AG04449 (cell line): Measurements from ENCODE around the gene CEP295NL.
"Not testable (repeated sequence)": the region's sequence is repeated elsewhere in the genome, so short reads cannot be mapped to it uniquely, and the experiment has no call there.

Source experiments
- CTCF ChIA-PET: fragments of 350-600 bp; formaldehyde crosslinking; extraction: SDS; loops from one replicate; lab custom pipeline; 2021; ENCODE audit warnings: antibody characterized with exemption; lab: Yijun Ruan, JAX
- POLR2A ChIA-PET: fragments of 400-600, 350-600 bp; formaldehyde crosslinking; extraction: SDS; loops from one replicate; lab custom pipeline; 2020; ENCODE audit warnings: antibody characterized with exemption, inconsistent platforms; lab: Yijun Ruan, JAX
- DNase-seq: peaks from one replicate; pipeline ENCODE4 v3.0.0-alpha.2; 2010; ENCODE audit warnings: low read depth, low spot score
- H3K4me3 ChIP-seq: 2 replicates; pipeline ENCODE4 v1.5.1; 2011; ENCODE audit warnings: low read depth, mild to moderate bottlenecking, control low read depth, low read length
- TF ChIP-seq, protein P1 (sequence below): IDR thresholded peaks from one replicate; pipeline ENCODE4 v1.5.1; 2011; ENCODE audit warnings: mild to moderate bottlenecking, moderate library complexity, low read length, control low read depth, inconsistent platforms; ENCODE audit not compliant: insufficient read depth; ENCODE audit errors: missing control alignments

CEP295NL gene

DNA sequence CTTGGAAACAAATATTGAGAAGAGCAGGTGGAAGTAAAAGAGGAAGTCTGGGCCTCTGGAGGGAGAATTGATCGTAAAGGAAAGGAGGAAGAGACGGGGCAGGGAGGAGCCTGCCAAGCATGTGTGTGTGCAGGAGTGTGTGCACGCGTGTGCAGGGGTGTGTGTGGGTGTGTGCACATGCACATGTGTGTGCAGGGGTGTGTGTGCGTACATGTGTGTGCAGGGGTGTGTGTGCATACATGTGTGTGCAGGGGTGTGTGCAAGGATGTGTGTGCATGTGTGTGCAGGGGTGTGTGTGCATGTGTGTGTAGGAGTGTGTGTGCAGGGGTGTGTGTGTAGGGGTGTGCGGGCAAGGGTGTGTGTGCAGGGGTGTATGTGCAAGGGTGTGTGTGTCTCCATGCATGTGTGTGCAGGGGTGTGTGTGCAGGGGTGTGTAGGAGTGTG is 10.0 kb downstream of the CEP295NL start:
- no peak for DNase-seq
- TF ChIP-seq, protein P1, sequence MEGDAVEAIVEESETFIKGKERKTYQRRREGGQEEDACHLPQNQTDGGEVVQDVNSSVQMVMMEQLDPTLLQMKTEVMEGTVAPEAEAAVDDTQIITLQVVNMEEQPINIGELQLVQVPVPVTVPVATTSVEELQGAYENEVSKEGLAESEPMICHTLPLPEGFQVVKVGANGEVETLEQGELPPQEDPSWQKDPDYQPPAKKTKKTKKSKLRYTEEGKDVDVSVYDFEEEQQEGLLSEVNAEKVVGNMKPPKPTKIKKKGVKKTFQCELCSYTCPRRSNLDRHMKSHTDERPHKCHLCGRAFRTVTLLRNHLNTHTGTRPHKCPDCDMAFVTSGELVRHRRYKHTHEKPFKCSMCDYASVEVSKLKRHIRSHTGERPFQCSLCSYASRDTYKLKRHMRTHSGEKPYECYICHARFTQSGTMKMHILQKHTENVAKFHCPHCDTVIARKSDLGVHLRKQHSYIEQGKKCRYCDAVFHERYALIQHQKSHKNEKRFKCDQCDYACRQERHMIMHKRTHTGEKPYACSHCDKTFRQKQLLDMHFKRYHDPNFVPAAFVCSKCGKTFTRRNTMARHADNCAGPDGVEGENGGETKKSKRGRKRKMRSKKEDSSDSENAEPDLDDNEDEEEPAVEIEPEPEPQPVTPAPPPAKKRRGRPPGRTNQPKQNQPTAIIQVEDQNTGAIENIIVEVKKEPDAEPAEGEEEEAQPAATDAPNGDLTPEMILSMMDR = no peak
- ChIA-PET CTCF (no interaction called here), POLR2A (no interaction called here)
- H3K4me3 ChIP-seq = no peak overlapping the region

DNA sequence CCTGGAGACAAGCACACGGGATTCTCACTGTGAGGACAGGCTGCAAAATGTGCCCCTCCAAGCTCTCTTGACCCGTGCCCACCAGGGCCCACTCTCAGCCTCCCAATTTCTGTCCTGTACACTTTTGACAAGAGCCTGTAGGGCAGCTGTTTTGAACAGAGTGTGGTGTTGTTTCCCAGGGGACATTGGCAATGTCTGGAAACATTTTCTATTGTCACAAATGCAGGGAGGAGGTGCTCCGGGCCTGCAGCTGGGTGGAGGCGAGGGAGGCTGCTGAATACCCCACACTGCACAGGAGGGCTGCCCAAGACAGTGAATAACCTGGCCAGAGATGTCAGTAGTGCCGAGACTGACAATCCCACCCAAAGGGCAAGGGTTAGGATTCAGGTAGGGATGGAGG is 10.5 kb downstream of the CEP295NL start:
- POLR2A ChIA-PET = no interaction called here

DNA sequence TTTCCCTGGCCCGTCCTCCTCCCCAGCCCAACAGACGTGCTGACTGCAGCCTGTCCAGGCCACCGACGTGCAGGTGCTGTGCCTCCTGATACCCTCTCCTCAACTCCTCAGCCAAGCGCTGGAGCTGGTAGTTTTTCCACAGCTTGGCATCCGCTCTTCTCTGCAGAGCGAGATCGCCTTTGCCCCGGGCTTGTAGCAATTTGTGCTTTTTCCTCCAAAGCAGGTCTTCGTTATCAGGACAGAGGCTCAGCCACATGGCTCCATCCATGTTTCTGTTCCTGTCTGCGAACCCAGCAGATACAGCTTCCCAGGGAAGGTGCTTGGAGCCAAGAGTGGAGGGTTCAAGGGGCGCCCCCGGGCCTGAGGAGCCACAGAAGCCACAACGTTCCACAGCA is 10.9 kb downstream of the CEP295NL start:
- H3K4me3 ChIP-seq = no peak overlapping the region
- ChIA-PET CTCF (no interaction called here), POLR2A (no interaction called here)
- TF ChIP-seq, protein P1 = no peak
- no peak for DNase-seq

More for the DNA sequence above, 10.5 kb downstream of the CEP295NL start:
- CTCF ChIA-PET = no interaction called here
- TF ChIP-seq, protein P1 = no peak
- DNase-seq = no peak
- no peak overlapping the region for H3K4me3 ChIP-seq

DNA sequence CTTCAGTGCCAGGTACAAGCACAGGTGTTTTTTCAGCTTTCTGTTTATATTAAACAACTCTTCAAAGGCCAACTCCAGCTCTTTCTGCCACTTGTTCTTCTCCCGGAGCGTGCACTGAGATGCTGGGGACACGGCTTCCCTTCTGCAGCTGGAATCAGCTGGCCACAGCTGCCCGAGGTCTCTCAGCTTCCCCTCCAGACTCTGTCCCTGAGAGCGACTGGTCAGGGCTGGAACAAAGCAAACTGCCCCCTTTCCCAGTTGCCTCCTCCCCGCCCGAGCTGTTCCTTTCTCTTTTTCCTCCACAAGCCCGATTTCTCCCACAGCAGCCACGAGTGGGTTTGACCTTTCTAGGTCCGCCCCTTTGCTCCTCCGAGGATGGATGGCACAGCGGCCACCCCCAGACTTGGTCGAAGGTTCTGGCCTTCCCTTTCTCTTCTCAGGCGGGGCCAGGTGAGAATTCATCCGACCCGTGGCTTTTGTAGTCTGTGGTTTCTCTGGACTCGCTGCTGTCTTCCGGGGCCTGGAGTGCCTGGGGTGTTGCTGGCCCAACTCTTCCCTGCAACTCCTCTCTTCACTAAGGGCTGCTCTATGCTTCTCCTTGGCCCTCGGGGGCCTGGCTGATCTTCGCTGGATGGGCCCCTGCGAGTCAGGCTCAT is 11.5 kb downstream of the CEP295NL start:
- ChIA-PET POLR2A (no interaction called here), CTCF (interaction anchor here (1.0 to 2.1 kb wide), 2 partner anchors 23 to 80 kb away, joined by 3 to 10 read pairs; no protein-coding TSS in a partner anchor)
- TF ChIP-seq, protein P1 = no peak
- H3K4me3 ChIP-seq = no peak overlapping the region
- DNase-seq = no peak

DNA sequence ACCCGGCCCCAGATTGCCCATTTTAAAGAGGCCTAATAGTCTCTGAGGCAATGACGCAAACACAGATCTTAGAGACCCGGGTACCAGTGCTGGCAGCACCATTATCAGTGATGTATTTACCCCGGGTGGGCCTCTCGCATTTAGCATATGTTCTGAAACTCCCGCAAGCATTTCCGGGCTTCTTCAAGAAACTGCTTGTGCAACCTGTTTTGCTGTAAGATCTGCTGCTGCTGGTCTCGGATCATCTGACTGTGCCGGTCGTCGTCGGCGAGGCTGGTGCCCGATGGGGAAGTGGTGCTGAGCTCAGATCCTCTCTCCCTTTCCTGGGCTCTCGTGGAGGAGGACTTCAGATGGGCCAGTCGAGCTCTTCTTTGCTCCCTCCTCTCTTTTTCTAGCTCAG is 12.5 kb downstream of the CEP295NL start:
- ChIA-PET POLR2A (no interaction called here), CTCF (interaction anchor here (0.9 to 2.1 kb wide), 4 partner anchors 9 to 81 kb away, joined by 3 to 10 read pairs (median 4); no protein-coding TSS in a partner anchor)
- no peak for DNase-seq
- H3K4me3 ChIP-seq = no peak overlapping the region
- TF ChIP-seq, protein P1 = no peak

DNA sequence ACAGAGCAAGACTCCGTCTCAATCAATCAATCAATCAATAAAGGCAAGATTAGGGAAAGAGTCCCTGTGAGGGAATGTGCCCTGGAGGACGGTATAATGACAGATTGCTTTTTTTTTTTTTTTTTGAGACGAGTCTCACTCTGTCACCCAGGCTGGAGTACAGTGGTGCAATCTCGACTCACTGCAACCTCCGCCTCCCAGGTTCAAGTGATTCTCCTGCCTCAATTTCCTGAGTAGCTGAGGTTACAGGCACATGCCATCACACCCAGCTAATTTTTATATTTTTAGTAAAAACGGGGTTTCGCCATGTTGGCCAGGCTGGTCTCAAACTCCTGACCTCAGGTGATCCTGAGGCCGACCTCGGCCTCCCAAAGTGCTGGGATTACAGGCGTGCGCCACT is 12.9 kb downstream of the CEP295NL start:
- DNase-seq, H3K4me3 ChIP-seq, POLR2A ChIA-PET: not testable (repeated sequence)
- CTCF ChIA-PET = interaction anchor here (0.9 to 2.1 kb wide), 3 partner anchors 8 to 81 kb away, joined by 3 to 10 read pairs (median 4); no protein-coding TSS in a partner anchor

DNA sequence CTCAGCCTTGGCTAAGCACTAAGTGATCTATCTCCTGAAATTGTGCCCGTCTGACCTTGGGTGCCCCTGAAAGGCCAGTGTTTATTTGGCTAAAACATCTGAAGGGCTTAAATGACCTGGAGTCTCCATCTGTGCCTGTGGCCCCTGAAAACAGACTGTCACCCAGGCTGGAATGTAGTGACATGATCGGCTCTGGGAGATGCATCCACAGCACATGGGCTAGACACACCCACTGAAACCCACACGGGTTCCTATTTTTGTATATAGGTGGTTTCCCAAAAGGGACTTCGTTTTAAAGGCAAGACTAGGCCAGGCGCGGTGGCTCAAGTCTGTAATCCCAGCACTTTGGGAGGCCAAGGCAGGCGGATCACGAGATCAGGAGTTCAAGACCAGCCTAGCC is 13.5 kb downstream of the CEP295NL start:
- POLR2A ChIA-PET = no interaction called here
- TF ChIP-seq, protein P1 = no peak
- no peak for DNase-seq
- CTCF ChIA-PET = interaction anchor here (1.1 to 2.1 kb wide), 3 partner anchors 24 to 82 kb away, joined by 3 to 10 read pairs (median 3); no protein-coding TSS in a partner anchor
- H3K4me3 ChIP-seq = no peak overlapping the region
